Heart left ventricle (tissue), 16 donors: ENCODE data around the gene IL32. TPM values are rescaled to one million over a fixed set of nuclear protein-coding genes. Genes with fewer than 3 reads are reported as not detected.

Source experiments
- ATAC-seq, 4 donors: fragments of 200-7000 bp; cut with Tn5 transposase; one replicate each; pipeline ENCODE4 v1.9.1; 2020 to 2022; ENCODE audit warnings: moderate library complexity in 4 of 4, mild to moderate bottlenecking in 3 of 4, moderate number of reproducible peaks in 1 of 4
- DNase-seq, 5 donors: peaks; one replicate each; pipeline ENCODE4 v3.0.0-alpha.2; 2020
- H3K27ac ChIP-seq, 12 donors: fragments of 200-600 bp; sonication (generic) in 4 of 12; one replicate each; pipeline versions ENCODE4 v1.5.0 to v1.8.0; 2016 to 2022; ENCODE audit warnings: mild to moderate bottlenecking in 2 of 12
- H3K27me3 ChIP-seq, 9 donors: fragments of 200-600 bp; sonication (generic) in 2 of 9; one replicate each; pipeline versions ENCODE4 v1.5.1 to v1.8.0; 2016 to 2022; ENCODE audit warnings: mild to moderate bottlenecking in 3 of 9
- H3K36me3 ChIP-seq, 9 donors: fragments of 200-600 bp; sonication (generic) in 2 of 9; one replicate each; pipeline versions ENCODE4 v1.5.0 to v1.8.0; 2018 to 2022; ENCODE audit warnings: mild to moderate bottlenecking in 2 of 9
- H3K4me1 ChIP-seq, 12 donors: fragments of 200-600 bp; sonication (generic) in 4 of 12; one replicate each; pipeline versions ENCODE4 v1.5.0 to v1.8.0; 2016 to 2022; ENCODE audit warnings: mild to moderate bottlenecking in 3 of 12
- H3K4me3 ChIP-seq, 12 donors: fragments of 200-600 bp; sonication (generic) in 4 of 12; one replicate each; pipeline versions ENCODE4 v1.5.0 to v1.8.0; 2017 to 2022; ENCODE audit warnings: mild to moderate bottlenecking in 9 of 12, moderate library complexity in 4 of 12
- H3K9me3 ChIP-seq, 12 donors: fragments of 200-600 bp; sonication (generic) in 4 of 12; one replicate each; pipeline versions ENCODE4 v1.5.0 to v1.8.0; 2016 to 2022; ENCODE audit warnings: mild to moderate bottlenecking in 1 of 12
- POLR2A ChIP-seq, 2 donors: fragments of 450-650 bp; IDR thresholded peaks; one replicate each; pipeline ENCODE4 v1.6.1; 2017; ENCODE audit warnings: antibody characterized with exemption in 2 of 2, mild to moderate bottlenecking in 2 of 2, moderate library complexity in 2 of 2
- whole genome bisulfite sequencing, 4 donors: extraction: QIAGEN DNeasy Blood & Tissue Kit in 2 of 4; methylation state at CpG; one replicate each; pipeline versions ENCODE4 v1.1.5 to v1.1.7; 2013 to 2018; 5-methylcytosine and 5-hydroxymethylcytosine counted together
- intact Hi-C, 10 donors: fragments of 100-400 bp; cut with DNase I; formaldehyde crosslinking; loops; one replicate each; pipeline versions ENCODE4 v1.11.1 to v1.14.2; 2022
- polyA plus RNA-seq, 2 donors: library from polyadenylated mRNA; stranded (reverse); fragments of 200-250 nt; gene quantifications; one replicate each; pipeline ENCODE4 v1.2.3, GENCODE V29; 2013
- total RNA-seq, 9 donors: library from RNA; depleted of rRNA in 2 of 9; stranded (reverse); fragments of >200 nt in 2 of 9; fragmentation: NEBNext Ultra II Directional in 3 of 9; extraction: Animal tissue kit (Norgen Biotek cat#: 25700) in 3 of 9; gene quantifications; one replicate each; pipeline versions ENCODE4 v1.1.0 to v1.2.4, GENCODE V29; 2016 to 2023
- TF ChIP-seq, protein P1 (sequence below), 12 donors: fragments of 200-600 bp; sonication (generic) in 4 of 12; IDR thresholded peaks; one replicate each; pipeline versions ENCODE4 v1.5.0 to v1.8.0; 2018 to 2022; ENCODE audit warnings: antibody characterized with exemption in 12 of 12, mild to moderate bottlenecking in 5 of 12
- donor health status: ischemic (EF 13 %, LVEDD 7.1; RV severe dilation, severe dysfunction).
- donor health status: healthy with polysubstance abuse.
- donor health status: DM: no; HTN: yes; CAD: no.
- donor health status: DM: no; HTN: no; CAD: no.
- donor health status: ischemic (EF 25% LVEDD 6.9; RV normal size, moderate dysfunction).
- donor health status: ischemic (EF 25% LVEDD 5.7; RV mildly dilated, moderate dysfunction).
- donor health status: healthy.
- donor health status: DM: yes; HTN: yes; CAD: no.
- donor health status: ischemic (EF 35%, LVEDD 5.7; RV mildly dilated, moderate dysfunction).
- donor health status: nonischemic (EF 11% LVEDD 7.7; RV severe dilation, severe dysfunction).
- donor health status: DM: yes; HTN: yes; CAD: no.
- donor health status: PGD.
- donor health status: ischemic (EF 29% LVEDD 5.4; RV normal size, mild dysfunction).
- donor health status: nonischemic (EF 23%, LVEDD 6.1; RV moderate dilation, normal function).

Gene IL32
- total and polyA plus RNA-seq, 11 donors = 20.6 to 241 (median 59.2) TPM

DNA sequence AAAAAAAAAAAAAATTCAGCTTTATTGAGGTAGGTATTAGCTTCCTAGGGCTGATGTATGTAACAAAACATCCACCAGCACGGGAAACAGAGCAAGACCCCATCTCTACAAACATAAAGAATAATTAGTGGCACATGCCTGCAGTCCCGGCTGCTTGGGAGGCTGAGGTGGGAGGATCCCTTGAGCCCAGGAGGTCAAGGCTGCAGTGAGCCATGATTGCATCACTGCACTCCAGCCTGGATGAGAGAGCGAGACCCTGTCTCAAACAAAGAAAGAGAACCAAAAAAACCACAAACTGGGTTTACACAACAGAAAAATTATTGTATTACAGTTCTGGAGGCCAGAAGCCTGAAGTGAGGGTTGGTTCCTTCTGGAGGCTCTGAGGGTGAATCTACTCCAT lies 23.1 kb upstream of the IL32 start:
- Histone ChIP-seq H3K27me3 (peaks cover 31 to 98% (median 70%) of the 10 kb centered on the region in 9 donors), H3K36me3 (no peaks in the 10 kb centered on the region), H3K4me3 (no peak overlapping the region), H3K27ac (no peak overlapping the region), H3K9me3 (no peaks in the 10 kb centered on the region), H3K4me1 (peaks cover 4 to 26% (median 16%) of the 10 kb centered on the region in 12 donors)
- WGBS, 4 donors = 89 to 97% (median 94%) methylated on average over 3 of the region's 3 CpGs
- ATAC-seq (no peak), DNase-seq (no peak)
- intact Hi-C loops = no loop called here
- TF ChIP-seq POLR2A (IDR thresholded peaks at IDR 0.05) = no peak
- TF ChIP-seq, protein P1, sequence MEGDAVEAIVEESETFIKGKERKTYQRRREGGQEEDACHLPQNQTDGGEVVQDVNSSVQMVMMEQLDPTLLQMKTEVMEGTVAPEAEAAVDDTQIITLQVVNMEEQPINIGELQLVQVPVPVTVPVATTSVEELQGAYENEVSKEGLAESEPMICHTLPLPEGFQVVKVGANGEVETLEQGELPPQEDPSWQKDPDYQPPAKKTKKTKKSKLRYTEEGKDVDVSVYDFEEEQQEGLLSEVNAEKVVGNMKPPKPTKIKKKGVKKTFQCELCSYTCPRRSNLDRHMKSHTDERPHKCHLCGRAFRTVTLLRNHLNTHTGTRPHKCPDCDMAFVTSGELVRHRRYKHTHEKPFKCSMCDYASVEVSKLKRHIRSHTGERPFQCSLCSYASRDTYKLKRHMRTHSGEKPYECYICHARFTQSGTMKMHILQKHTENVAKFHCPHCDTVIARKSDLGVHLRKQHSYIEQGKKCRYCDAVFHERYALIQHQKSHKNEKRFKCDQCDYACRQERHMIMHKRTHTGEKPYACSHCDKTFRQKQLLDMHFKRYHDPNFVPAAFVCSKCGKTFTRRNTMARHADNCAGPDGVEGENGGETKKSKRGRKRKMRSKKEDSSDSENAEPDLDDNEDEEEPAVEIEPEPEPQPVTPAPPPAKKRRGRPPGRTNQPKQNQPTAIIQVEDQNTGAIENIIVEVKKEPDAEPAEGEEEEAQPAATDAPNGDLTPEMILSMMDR (IDR thresholded peaks at IDR 0.05) = no peak

DNA sequence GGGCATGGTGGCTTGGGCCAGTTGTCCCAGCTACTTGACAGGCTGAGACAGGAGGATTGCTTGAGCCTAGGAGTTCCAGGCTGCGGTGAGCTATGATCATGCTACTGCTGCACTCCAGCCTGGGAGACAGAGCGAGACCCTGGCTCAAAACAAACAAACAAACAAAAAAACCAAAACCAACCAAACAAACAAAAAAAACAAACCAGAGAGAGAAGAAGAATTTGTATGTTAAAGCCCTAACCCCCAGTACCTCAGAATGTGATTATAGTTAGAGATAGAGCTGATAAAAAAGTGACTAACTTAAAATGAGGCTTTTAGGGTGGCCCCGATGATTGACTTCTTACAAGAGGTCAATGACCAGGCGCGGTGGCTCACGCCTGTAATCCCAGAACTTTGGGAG lies 20.7 kb upstream of the IL32 start:
- intact Hi-C loops = no loop called here
- WGBS, 4 donors = 89 to 95% (median 92%) methylated on average over 6 of the region's 6 CpGs
- H3K36me3 ChIP-seq = no peaks in the 10 kb centered on the region
- H3K27me3 ChIP-seq = peaks cover 32 to 96% (median 61%) of the 10 kb centered on the region in 9 donors
- H3K9me3 ChIP-seq = no peaks in the 10 kb centered on the region
- peaks cover 4 to 34% (median 16%) of the 10 kb centered on the region in 12 donors for H3K4me1 ChIP-seq
- no peak overlapping the region for H3K27ac ChIP-seq
- DNase-seq = no peak
- TF ChIP-seq, protein P1 (IDR thresholded peaks at IDR 0.05) = no peak
- TF ChIP-seq POLR2A (IDR thresholded peaks at IDR 0.05) = no peak
- H3K4me3 ChIP-seq = peak overlapping the region in 1 of 12 donors; percentile 58
- ATAC-seq = no peak

DNA sequence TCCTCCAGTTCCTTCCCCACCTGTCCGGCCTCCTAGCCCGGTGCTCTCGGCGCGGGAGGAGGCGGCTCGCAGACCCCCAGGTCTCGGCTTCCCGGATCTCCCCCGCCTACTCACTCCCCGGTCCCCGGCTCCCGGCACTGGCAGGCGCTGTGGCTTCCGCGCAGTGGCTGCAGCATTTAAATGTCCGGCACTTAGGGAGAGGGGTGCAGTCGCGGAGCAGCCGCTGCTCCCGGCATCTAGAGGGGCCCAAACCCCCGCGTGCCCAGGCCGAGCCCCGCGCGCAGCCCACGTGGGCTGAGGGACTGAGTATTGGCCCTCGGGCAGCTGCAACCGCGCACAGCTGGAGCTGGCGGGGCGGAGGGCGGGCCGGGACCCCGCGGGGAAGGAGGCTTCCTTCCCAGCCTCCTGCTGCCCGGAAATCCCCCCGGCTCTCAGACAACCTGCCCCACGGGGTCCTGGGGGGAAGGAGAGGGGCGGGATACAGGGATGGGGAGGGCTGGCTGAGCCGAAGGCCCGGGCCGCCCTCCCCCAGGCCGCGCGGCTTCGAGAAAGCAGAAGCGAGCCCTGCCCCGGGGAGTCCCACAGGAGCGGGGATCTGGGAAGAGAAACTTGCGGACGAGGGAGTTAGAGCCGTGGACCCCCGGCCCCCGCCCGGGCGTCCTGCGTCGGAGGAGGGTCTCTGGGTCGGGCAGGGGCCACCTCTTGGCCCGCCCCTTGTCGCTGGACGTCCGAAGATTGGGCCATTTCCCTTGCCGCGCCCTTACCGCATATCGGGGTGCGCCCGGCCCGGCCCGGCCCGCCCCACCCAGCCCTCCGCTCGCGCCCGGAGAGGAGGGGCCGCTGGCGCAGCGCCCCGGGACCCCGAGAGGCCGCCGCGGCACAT lies 19.4 kb upstream of the IL32 start, which contains the start of gene MMP25:
Gene MMP25 (plus strand): TSS at position 804 of the 883 bp plus-strand sequence. CDS start 357 bp downstream, outside the sequence.
- peak within 1 kb of the TSS in 2 of 12 donors; percentile 17 to 19 for H3K27ac ChIP-seq
- H3K4me1 ChIP-seq = peaks cover 4 to 34% (median 16%) of the 10 kb centered on the region in 12 donors
- WGBS, 4 donors = 0 to 1% (median 1%) methylated on average over 39 to 86 of the region's 86 CpGs
- TF ChIP-seq, protein P1 (IDR thresholded peaks at IDR 0.05) = no peak
- no peak for TF ChIP-seq POLR2A (IDR thresholded peaks at IDR 0.05)
- intact Hi-C loops = no loop called here
- peak in 1 of 5 donors; percentile 70 for DNase-seq
- peaks cover 32 to 89% (median 52%) of the 10 kb centered on the region in 9 donors for H3K27me3 ChIP-seq
- H3K36me3 ChIP-seq = no peaks in the 10 kb centered on the region
- ATAC-seq = peak in 3 of 4 donors; percentile 38 to 65 (median 41)
- H3K9me3 ChIP-seq = no peaks in the 10 kb centered on the region
- peak within 1 kb of the TSS; percentile 25 to 66 (median 54) for H3K4me3 ChIP-seq

DNA sequence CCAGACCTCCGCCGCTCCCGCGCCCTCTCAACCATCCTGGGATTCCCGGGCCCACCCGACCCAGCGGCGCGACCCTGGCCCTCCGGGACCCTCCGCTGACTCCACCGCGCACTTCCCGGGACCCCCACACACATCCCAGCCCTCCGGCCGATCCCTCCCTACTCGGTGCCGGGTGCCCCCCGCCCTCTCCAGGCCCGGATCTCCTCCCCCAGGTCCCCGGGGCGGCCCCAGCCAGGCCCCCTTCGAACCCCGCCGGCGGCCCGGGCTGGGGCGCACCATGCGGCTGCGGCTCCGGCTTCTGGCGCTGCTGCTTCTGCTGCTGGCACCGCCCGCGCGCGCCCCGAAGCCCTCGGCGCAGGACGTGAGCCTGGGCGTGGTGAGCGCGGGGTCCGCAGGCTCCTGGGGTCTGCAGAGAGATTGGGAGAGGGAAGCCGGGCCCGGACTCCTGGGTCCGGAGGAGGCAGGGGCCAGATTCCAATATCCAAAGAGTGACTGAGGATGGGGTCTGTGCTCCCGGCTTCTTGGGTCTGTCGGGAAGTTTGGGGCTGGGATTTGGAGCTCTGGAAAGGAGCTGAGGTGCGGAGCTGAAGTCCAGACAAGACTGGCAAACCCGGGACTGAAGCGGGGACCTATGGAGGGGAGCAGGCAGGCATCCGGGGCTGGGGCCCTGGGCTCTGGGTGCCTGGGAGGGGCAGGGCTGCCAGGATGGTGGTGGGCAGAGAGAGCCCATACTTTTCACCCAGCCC lies 18.6 kb upstream of the IL32 start:
- Histone ChIP-seq H3K27ac (no peak overlapping the region), H3K4me1 (peaks cover 4 to 34% (median 16%) of the 10 kb centered on the region in 12 donors), H3K36me3 (no peaks in the 10 kb centered on the region), H3K27me3 (peaks cover 32 to 83% (median 51%) of the 10 kb centered on the region in 9 donors), H3K9me3 (no peaks in the 10 kb centered on the region), H3K4me3 (peak overlapping the region; percentile 25 to 66 (median 54))
- 2% methylated on average over 40 to 54 of the region's 54 CpGs for WGBS, 4 donors
- no peak for DNase-seq
- TF ChIP-seq POLR2A (IDR thresholded peaks at IDR 0.05) = no peak
- TF ChIP-seq, protein P1 (IDR thresholded peaks at IDR 0.05) = no peak
- intact Hi-C loops = no loop called here
- no peak for ATAC-seq
